Fibroblast of skin of back (primary cell): ENCODE data around the gene PRPF40A. TPM values are rescaled to one million over a fixed set of nuclear protein-coding genes. Genes with fewer than 3 reads are reported as not detected.
"Not testable (repeated sequence)": the region's sequence is repeated elsewhere in the genome, so short reads cannot be mapped to it uniquely, and the experiment has no call there.

Experiments used
- DNase-seq: peaks from one replicate; pipeline ENCODE4 v3.0.0-alpha.2; 2013
- polyA plus RNA-seq, 2 experiments: library from polyadenylated mRNA; unstranded; fragments of 120-200 nt; gene quantifications; one replicate each; pipeline ENCODE4 v1.2.1, GENCODE V29; 2013; ENCODE audit not compliant: insufficient read length in 2 of 2

The PRPF40A gene
- 69.8 TPM for polyA plus RNA-seq (2013, experiment 1 of 2; ENCODE audit: insufficient read length)
- polyA plus RNA-seq (2013, experiment 2 of 2; ENCODE audit: insufficient read length), result 64.6 TPM

- peak; percentile 97 for DNase-seq
Observed at GRCh38 chr2:152717228-152718075, at the start of gene PRPF40A. TSS of gene PRPF40A (minus strand) at chr2:152717461. CDS start at chr2:152717439, 22 bp downstream.

DNA sequence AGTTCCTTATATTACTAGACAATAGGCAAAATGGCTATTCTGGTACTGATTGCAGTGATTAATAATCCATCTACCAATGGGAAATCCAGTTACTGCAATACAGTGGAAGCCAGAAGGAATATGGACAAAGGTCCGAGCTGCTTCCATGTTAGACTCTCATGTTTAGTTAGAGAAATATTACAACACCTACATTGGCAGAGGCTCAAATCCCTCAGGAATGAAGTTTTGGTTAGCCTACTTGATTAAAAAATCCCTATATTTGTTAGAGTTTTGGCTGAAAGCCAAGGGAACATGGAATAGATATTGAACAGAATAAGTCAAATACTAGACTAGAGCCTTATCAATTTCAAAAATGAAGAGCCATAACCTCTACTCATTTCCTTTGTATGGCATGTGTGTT lies 49.7 kb upstream of the PRPF40A start:
- peak; percentile 5 for DNase-seq

- no peak for DNase-seq
Observed at GRCh38 chr2:152763651-152764050, 46.4 kb upstream of the PRPF40A start.

- not testable (repeated sequence) for DNase-seq
Observed at GRCh38 chr2:152763208-152763607, 45.9 kb upstream of the PRPF40A start.

DNA sequence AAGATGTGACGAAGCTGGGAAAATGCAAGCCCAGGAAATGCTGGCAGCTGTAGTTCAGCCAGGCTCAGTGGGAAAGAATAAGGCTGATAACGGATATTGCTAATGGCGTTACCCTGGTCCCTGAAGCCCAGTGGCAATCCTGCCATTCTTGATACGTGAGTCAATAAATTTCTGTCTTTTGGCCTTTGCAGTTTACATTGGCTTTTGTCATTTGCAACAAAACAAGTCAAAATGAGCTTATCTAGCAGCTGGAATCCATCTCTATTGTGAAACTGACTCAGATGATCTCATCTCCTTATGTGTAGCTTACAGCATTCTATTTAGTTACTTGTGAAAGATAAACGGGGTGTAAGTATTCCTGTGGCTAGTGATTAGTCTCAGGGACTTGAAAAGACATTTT lies 44.9 kb upstream of the PRPF40A start:
- peak; percentile 57 for DNase-seq

- DNase-seq, result no peak
Observed at GRCh38 chr2:152761214-152761613, 44.0 kb upstream of the PRPF40A start.

DNA sequence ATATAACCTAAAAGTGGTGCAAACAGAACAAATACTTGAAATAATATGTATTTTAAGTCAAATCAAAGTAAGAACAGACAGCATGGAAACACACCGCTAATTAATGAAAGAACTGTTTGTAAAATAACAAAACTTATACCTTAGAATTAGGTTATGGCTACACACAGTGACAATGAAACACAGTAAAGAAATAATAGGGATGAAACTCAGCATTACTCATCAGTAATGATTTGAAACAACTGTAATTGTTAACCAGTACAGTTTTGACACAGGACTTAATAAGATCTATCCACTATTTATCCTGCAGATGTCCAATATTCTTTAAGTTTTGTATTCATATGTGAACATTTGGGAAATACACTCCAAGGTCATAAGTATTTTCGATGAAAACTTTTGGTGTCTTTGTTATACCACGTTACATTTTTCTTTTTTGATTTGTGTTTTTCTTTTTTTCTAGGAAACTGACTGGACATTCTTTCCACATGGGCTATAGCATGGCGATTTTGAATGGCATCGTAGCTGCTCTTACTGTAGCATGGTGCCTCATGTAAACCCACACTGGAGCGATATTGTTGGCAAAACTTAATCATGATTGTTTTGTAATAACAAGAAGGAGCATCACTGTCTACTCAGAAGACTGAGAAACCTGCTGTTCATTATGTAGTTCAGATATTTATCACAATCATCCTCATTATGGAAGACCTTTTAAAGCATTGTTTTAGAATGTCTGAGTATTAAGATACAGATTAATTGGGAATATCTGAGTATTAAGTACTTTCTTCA lies 42.2 kb upstream of the PRPF40A start:
- no peak for DNase-seq

- peak; percentile 7 for DNase-seq
Observed at GRCh38 chr2:152755029-152755428, 37.8 kb upstream of the PRPF40A start.

GRCh38 chr2:152747751-152748150 lies 30.5 kb upstream of the PRPF40A start:
- DNase-seq, result peak; percentile 26

DNA sequence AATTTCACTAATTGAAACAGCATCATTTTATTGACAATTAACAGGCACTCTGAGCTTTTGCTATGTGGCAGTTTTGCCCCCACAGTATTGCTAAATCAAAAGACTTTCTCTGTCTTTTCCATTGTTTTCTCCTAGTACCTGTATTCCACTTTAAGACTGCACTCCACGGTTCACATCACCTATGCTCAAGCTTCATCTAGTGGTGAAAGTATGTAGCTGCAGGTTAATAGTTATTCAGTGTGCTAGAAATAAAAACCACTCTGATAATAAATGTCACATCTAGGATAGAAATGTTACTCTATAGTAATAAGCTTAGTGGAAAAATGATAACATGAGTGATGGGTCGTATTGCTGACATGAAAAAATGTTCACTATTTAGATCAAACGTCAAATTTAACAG lies 25.7 kb upstream of the PRPF40A start:
- no peak for DNase-seq

GRCh38 chr2:152740743-152741328 lies 23.6 kb upstream of the PRPF40A start:
- DNase-seq, result peak; percentile 60

GRCh38 chr2:152739705-152740104 lies 22.4 kb upstream of the PRPF40A start:
- not testable (repeated sequence) for DNase-seq

- no peak for DNase-seq
Observed at GRCh38 chr2:152738438-152738837, 21.2 kb upstream of the PRPF40A start.

GRCh38 chr2:152737509-152737908 lies 20.2 kb upstream of the PRPF40A start:
- not testable (repeated sequence) for DNase-seq

GRCh38 chr2:152730591-152731333 lies 13.5 kb upstream of the PRPF40A start:
- no peak for DNase-seq

GRCh38 chr2:152729844-152730243 lies 12.6 kb upstream of the PRPF40A start:
- no peak for DNase-seq

DNA sequence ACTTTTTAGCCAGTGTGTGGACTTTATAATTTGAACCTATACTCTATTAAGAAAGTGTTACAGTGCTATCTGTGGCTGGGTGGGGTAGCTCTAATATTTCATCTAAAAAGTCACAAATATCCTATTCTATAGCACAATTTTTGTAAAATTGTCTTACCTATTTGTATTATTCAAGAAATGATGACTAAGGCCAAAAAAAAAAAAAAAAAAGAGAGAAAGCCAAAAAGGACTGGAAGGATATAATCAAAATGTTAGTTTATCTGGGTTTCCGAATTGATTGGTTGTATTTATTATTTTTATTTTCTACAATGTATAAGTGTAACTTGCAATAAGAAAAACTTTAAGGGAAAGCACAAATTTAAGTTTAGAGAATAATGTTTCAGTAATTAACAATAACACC lies 6.7 kb upstream of the PRPF40A start:
- DNase-seq, result no peak

DNA sequence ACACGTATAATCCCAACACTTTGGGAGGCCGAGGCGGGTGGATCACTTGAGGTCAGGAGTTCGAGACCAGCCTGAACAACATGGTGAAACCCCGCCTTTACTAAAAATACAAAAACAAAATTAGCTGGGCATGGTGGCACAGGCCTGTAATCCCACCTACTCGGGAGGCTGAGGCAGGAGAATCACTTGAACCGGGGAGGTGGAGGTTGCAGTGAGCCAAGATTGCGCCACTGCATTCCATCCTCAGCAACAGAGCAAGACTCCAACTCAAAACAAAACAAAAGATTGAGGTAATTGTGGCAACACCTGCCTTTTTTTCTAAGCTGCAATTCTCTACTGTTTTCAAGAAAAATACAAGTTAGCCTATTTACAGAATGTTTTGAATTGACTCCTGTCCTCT lies 5.4 kb upstream of the PRPF40A start:
- not testable (repeated sequence) for DNase-seq

- no peak for DNase-seq
Observed at GRCh38 chr2:152720794-152721193, 3.5 kb upstream of the PRPF40A start.

GRCh38 chr2:152718909-152719645 lies 1.8 kb upstream of the PRPF40A start:
- peak; percentile 41 for DNase-seq

GRCh38 chr2:152718076-152718908 lies 1.0 kb upstream of the PRPF40A start, which contains the start of gene ARL6IP6:
TSS of gene ARL6IP6 (plus strand) at chr2:152718620. CDS start at chr2:152718625, 5 bp downstream.
- DNase-seq, result peak; percentile 93
